Colon (tissue), 2 donors: ENCODE results near the gene RNF19B.
"Not testable (repeated sequence)": the region's sequence is repeated elsewhere in the genome, so short reads cannot be mapped to it uniquely, and the experiment has no call there.

Source experiments
- FAIRE-seq: peaks from 2 replicates; lab custom pipeline; 2012; peaks lifted over from hg19 to GRCh38; lab: Jason Lieb, UNC
- donor health status: control.
- donor health status: control.

RNF19B gene, protein sequence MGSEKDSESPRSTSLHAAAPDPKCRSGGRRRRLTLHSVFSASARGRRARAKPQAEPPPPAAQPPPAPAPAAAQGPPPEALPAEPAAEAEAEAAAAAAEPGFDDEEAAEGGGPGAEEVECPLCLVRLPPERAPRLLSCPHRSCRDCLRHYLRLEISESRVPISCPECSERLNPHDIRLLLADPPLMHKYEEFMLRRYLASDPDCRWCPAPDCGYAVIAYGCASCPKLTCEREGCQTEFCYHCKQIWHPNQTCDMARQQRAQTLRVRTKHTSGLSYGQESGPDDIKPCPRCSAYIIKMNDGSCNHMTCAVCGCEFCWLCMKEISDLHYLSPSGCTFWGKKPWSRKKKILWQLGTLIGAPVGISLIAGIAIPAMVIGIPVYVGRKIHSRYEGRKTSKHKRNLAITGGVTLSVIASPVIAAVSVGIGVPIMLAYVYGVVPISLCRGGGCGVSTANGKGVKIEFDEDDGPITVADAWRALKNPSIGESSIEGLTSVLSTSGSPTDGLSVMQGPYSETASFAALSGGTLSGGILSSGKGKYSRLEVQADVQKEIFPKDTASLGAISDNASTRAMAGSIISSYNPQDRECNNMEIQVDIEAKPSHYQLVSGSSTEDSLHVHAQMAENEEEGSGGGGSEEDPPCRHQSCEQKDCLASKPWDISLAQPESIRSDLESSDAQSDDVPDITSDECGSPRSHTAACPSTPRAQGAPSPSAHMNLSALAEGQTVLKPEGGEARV

DNA sequence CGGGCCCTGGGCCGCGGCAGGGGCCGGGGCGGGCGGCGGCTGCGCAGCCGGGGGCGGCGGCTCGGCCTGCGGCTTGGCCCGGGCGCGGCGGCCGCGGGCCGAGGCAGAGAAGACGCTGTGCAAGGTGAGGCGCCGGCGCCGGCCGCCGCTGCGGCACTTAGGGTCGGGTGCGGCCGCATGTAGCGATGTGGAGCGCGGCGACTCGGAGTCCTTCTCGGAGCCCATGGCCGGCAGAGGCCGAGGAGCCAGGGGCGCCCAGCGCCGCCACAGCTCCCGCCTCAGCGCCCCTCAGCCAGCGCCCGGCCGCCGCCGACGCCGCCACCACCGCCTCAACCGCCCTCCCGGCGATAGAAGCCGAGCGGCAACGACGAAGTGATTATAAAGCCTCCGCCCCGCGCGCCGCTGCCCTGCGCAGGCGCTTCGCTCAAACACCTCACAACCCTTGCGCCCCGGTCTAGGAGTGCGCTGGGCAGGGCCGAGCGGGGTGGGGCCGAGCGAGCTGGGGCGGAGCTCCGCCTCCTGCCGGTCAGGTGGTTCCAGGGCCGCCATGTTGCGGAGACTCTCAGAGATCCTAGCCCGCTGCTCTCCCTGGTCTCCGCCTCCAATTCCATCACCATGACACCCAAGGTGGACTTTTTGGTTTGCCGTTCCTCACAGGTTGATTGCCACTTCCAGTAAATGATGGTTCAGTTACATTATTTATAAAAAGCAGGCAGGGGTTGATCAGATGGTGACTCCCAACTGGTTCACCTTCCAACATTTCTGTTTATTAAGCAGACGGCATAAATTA is at the start of gene RNF19B:
Gene RNF19B, minus strand, starts transcription at position 349 of the 790 bp plus-strand sequence. Its CDS starts 124 bp downstream, at position 225.
- no peak for FAIRE-seq

DNA sequence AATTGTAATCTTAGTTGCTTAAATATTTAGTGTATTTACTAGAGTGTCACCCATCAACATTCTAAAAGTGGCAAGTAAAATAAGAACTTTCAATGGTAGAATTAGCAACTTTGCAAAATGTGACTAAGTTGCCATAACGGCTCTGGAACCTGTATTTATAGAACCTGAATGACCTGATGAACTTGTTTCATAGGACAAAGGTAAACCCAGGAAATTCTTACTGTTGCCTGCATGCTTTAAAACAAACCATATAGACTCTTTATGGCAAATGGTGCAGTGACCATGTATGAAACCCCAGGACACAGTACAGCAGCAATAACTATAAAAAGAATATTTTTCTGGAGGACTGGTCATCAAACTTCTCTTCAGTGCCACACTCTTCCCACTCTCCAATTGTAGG is 49.2 kb upstream of the RNF19B start:
- no peak for FAIRE-seq

DNA sequence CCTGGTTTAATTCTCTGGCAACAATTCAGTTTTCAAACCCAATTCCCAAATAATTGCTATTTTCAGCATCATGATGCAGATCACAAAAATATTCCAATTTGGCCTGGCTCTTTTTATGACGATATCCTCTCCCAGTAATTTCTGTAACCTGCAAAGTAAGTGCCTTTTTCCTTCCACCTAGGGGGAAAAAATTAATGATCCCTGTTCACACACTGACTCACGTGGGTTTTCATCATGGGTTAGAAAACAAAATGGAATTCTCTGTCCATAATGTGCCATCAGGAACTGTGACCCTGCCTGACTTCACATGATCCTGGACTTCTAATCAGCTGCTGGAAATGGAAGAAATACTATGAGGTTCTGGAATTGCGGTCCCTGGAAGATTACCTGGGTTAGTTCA is 47.6 kb upstream of the RNF19B start:
- no peak for FAIRE-seq

DNA sequence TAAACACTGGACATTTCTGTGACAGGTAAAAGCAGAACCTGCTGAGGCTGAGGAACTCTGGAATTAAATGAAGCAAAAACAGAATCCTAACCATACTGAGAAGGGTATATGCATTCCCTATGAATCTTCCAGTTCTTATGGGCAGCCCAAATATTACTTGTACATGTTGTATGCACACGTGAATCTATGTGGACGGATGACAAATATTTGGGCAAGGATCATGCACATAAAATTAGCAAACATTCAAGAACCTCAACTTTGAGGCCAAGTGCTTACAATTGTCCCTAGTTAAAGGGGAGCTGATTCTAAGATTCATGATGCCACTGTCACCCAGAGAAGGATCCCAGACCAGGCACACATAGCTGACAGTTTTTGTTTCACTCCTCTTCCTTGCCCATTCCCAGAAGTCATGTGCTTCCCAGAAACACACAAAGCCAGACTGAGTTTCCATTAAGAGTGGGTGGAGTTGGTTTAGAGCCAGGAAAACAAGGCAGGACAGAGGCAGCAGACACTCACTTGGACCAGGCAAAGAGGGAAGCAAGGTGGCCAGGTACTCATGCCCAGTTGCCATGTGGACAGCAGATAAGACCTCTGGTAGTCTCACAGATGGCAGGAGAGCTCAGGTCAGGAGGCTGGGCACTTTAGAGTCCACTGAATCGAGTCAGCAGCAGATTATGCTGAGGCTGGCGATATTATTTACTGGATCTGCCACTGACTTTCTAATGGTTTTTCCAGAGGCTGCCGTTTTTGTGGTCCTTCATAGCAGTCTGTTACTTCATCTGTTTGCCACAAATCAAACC is 46.5 kb upstream of the RNF19B start:
- FAIRE-seq, result no peak

DNA sequence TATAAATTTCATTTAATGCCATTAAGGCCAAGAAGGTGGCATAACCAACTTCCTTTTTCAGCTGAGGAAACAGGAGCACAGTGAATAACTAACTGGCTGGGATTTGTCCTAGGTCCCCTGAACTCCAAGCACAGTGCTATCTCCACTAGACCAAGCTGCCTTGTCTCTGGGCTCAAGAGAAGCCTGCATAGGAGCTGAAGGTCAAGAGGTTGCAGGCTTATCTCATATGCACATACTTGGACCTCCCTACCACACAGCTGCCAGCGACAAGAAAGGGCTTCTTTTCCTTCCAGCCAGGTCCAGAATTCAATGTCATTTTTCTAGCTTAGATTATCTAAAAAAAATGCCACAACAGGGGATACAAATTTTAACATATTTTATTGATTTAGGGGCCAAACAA is 45.0 kb upstream of the RNF19B start:
- no peak for FAIRE-seq

DNA sequence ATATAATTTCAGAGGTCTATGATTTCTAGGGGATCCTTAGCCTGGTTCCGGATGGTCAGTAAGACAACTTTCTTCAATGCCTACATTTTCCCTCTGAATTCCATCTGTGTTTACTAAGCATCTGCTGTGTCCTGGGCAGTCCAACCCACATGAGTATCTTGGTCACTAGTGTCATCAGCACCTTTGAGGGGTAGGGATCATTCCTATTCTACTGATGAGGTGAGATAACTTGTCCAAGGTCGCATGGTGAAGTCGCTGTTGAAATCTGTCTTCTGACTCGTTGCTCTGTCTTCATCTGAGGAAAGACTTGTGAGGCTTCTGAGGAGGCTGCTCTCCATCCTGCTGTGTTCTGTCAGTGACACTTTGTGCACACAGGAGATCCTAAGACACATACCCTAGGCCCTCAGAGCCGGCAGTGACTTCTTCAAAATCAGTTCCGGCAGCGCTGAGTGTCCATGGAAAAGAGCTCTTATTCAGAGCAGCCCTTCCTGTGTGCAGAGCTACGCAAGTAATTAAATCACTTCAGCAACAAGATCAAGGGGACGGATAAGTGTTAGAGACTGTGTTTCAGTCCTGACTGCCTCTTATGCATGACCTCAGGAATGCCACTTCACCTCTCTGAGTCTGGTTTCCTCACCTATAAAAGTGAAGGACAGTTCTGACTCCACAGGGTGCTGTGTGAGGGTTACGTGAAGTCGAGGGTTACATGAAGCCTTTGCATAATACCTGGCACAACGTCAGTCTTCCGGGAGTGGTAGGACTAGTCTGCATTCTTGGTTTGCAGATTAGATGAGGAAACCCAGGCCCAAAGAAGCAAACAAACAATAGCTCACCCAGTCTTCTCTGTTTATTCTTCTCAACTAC is 43.7 kb upstream of the RNF19B start:
- FAIRE-seq, result no peak

DNA sequence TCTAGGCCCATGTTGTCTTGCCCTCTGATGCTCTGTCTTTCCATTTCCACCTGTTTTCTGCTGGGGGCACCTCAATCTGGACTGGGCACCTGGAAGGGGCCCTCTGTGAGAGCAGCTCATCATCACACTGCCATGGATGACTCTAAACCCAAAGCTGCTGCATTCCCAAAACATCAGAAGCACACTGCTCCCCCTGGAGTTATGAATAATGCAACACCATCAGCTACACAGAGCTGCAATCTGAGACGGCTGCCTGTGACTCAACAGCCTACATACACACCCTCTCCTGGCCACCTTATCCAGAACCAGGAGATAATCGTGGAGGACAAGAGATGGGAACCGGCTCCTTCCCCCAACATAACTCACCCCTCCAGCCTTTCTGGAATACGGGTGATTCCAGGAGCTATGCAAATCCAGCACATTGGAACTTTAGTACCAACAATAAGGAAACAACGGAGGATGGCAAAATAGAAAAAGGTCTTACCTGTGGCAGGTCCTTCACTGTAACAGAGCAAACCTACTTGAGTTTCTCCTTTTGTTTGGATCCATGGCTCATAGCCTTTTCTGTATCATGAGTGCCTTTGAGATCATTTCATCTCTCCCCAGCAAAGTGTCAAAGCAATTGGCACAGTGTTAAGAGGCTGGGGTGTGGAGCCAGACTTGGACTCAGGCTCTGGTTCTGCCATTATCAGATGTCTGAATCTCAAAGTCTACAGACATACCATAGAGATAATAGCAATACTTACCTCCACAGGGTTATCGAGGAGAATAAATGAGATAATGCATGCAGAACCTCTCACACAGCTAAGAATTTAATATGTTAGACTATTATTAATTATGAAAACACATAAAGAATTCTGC is 42.8 kb upstream of the RNF19B start:
- no peak for FAIRE-seq

DNA sequence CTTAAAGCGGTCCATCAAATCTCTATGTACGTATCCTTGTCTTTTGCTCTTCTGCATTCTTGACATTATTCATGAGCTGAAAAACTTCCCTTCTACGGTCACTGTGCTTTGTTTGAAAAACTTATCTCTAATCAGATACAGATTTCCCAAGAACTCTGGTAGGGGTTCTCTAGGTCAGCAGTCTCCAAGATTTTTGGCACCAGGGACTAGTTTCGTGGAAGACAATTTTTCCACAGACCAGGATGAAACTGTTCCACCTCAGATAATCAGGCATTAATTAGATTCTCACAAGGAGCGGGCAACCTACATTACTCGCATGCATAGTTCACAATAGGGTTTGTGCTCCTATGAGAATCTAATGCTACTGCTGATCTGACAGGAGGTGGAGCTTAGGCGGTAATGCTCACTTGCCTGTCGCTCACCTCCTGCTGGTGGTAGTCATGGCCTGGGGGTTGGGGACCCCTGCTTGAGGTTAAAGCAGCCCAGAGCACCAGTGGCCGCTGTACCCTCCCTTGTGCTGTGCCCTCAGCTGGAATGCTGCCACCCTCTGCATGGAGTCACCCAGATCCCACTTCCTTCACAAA is 41.3 kb upstream of the RNF19B start:
- FAIRE-seq, result no peak

DNA sequence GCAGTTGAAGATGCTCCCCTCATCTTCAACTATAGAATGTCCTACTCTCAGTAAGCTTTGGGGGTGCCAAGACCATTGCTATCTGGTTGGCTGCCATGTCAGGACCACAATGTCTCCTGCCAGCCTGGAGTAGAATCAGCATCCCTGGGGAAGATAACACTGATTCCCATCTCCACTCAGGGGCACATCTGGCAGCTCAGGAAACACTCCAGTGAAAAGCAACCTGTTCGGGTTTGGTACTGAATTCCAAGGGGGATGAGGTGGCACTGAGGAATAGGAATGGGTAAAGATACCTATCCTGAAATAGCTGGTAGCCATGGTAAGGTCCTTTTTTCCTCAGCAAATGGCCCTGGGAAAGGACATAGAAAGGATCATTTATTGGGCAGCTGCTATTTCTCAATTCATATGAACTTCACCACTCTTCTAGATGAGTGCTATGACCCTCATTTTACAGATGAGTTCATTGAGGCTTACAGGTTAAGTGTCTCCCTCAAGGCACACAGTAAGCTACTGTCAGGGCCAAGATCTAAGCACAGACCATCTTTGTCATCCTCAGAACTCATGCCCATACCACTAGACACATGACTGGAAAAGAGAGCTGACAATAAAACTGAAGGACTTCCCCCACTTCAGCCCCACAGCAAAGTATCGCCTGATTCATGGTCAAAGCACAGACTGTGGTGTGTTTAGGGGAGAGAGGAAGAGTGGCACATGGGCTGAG is 40.7 kb upstream of the RNF19B start:
- no peak for FAIRE-seq

DNA sequence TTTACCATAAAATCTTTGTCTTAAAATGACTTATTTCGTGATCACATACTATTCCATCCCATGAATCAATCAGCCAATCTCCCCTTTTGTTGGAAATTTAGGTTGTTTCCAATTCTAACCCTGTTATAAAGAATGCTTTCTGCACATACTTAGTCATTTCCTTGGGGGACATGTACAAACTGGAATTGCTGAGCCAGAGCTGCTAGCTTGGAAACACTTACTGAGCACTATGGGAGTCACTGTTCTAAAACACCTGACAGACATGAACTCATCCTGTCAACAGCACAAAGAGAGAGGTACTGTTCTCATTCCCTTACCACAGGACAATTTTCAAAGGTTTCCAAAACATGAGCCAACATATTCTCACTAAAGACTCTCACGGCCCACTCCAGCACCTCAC is 40.0 kb upstream of the RNF19B start:
- FAIRE-seq, result no peak

DNA sequence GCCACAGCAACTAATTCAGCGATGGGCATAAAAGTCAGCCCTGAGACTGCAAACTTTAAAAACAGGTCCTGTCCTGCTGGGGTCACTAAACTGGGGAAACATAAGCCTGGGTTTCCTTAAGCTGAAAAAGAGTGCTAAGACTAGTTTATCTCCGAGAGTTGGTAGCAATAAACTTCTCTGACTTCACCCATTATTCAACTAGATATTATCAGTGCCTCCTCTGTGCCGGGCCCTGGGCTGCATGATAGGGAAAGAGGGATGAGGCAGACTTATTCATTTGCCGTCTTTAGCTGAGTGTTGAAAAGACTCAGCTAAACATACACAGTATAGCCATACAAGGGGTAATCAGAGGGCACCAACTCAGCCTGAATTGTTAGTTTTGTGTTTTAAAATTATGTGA is 39.0 kb upstream of the RNF19B start:
- FAIRE-seq, result no peak

DNA sequence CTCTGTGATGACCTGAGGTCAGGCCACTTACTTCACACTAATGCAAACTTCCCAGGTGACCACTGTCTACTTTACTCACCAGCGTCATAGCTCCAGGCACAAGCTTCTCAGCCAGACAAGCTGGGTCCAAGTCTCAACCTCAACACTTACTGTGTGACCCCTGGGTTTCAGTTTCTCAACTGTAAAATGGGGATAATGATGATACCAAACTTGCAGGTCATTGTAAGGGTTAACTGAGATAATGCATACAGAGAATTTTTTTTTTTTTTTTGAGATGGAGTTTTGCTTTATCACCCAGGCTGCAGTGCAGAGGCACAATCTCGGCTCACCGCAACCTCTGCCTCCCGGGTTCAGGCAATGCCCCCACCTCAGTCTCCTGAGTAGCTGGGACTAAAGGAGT is 37.4 kb upstream of the RNF19B start:
- no peak for FAIRE-seq

DNA sequence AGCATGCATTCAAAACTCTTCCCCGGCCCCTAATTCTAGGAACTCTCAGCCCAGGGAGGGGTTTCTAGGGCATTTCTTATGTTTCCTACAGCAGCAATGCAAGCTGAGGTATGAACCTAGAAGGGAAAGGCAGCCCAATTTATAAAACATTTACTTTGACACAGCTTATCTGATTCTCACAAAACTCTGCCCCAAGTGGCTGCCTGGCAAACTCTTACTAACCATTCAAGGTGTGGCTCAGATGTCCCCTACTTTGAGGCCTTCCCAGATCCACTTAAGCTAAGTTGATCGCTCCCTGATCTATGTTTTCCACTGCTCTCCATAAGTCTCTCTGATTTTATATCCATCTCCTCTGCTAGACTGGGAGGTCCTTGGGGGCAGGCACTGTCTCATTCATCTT is 36.7 kb upstream of the RNF19B start:
- no peak for FAIRE-seq

DNA sequence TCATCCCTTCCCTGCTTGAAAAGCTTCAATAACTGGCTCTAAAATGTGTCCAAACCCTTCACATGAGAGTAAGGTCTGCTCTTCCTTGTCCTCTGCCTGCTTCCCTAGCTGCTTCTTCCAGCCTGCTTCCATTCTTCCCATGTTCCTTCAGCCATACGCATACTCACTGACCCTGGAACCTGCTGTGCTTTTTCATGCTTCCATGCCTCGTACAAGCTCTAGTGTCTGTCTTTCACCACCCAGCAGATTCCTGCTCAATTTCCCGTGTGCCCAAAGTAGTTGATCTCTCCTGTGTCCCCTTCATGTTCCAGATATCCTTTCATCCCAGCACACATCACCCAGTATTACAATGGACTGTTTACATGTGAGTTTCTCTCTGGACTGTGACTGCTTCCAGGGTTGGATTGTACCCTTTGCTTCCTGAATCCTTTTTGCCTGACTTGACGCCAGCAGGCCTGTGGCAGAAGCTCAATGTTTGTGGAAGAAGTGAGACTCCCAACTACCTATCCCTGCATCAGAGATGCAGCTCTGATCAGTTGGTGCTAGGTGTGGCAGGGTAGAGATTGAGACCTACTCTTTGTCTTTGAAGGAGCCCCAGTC is 35.9 kb upstream of the RNF19B start:
- FAIRE-seq, result no peak

DNA sequence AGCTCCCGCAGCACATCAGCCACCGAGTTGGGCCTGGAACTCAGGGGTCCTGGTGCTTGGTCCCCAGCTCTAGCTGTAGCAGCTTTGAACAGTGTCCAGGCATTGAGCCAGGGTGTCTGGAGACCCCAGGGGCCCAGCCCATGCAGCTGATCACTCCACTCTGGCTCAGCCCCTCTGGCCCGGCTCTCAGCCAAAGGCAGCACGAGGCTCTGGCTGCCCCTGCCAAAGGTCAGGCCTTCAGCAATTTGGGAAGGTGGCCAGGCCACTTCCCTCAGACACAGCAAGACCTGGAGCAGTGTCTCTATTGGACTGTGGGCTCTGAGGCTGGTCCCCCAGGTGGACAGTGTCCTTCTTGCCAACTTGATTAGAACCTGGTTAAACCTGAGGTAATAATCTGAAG is 34.4 kb upstream of the RNF19B start:
- FAIRE-seq, result no peak

DNA sequence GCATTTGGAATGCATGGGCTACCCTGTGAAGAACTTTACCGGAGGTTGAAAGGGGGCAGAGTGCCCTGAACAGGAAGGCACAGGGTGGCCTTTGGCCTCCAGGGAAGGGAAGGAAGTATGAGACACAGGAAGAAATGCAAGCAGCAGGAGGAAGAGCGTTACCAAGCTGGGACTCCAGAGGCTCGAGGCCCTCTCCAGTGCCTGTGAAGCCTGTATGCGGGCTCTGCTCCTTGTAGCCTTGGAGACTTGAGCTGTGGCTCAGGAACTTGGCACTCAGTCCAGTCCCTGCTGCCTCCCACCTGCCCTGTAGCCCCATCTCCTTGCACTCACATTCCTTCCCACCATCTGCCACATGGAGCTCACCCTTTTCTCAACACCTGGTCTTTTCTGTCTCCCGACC is 33.5 kb upstream of the RNF19B start:
- no peak for FAIRE-seq

DNA sequence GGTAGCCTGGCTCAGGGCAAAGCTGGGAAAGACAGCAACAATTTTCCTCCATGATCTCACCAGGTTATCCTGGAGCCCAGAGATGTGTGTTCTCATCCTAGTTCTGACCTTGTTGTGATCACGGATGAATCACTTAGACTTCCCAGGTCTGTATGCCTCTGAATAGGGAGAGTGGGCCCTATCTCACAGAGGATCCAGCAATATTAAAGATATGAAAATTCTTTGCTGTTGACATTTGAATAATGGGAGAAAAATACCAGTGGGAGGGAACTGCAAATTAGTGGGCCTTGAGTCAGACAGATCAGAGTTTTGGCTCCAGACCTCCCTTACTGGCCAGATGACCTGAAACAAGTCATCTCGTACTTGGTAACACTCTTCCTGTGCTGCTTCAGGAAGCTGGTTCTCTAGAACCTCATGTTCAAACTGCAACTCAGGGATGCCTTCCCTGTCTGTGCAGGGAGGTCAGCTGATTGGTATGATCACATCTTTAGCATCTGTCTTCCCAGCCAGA is 32.8 kb upstream of the RNF19B start:
- no peak for FAIRE-seq

DNA sequence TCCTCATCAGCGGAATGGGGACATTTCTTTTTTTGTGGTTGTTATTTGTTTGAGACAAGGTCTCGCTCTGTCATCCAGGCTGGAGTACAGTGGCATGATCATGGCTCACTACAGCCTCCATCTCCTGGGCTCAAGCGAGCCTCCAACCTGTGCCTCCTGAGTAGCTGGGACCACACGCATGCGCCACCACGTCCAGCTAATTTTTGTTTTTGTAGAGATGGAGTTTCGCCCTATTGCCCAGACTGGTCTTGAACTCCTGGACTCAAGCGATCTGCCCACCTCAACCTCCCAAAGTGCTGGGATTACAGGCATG is 28.7 kb upstream of the RNF19B start:
- not testable (repeated sequence) for FAIRE-seq
